HCT116 (cell line): ENCODE results near the gene SPON2.

Experiments used
- ATF3 ChIP-seq: IDR thresholded peaks from 2 replicates; pipeline ENCODE4 v1.6.1; 2012
- CEBPB ChIP-seq: IDR thresholded peaks from 2 replicates; pipeline ENCODE4 v1.6.1; 2012; ENCODE audit warnings: low read depth
- CTCF ChIP-seq, 3 experiments: fragments of 200-600 bp in 1 of 3; sonication (generic) in 1 of 3; IDR thresholded peaks in 2 of 3; conservative IDR thresholded peaks in 1 of 3; 2 replicates each; pipeline ENCODE4 v1.5.1; 2012 to 2017; ENCODE audit warnings: low read depth in 2 of 3, low read length in 2 of 3, antibody characterized with exemption in 1 of 3, borderline replicate concordance in 1 of 3, control low read depth in 1 of 3, mild to moderate bottlenecking in 1 of 3, mixed read lengths in 1 of 3, mixed run types in 1 of 3, moderate library complexity in 1 of 3; ENCODE audit not compliant: insufficient read depth in 1 of 3
- POLR2AphosphoS5 ChIP-seq: IDR thresholded peaks from 2 replicates; pipeline ENCODE4 v1.6.1; 2011; ENCODE audit warnings: mild to moderate bottlenecking, low read depth, low read length, moderate library complexity
- RAD21 ChIP-seq: IDR thresholded peaks from 2 replicates; pipeline ENCODE4 v1.6.1; 2012; ENCODE audit warnings: low read depth, mild to moderate bottlenecking
- REST ChIP-seq: IDR thresholded peaks from 2 replicates; pipeline ENCODE4 v1.6.1; 2012; ENCODE audit warnings: low read depth
- SP1 ChIP-seq: IDR thresholded peaks from 2 replicates; pipeline ENCODE4 v1.6.1; 2012; ENCODE audit warnings: low read depth
- SRF ChIP-seq: IDR thresholded peaks from 2 replicates; pipeline ENCODE4 v1.6.1; 2012; ENCODE audit warnings: low read depth
- TCF7L2 ChIP-seq: IDR thresholded peaks from 2 replicates; pipeline ENCODE4 v1.7.0; 2011; ENCODE audit warnings: borderline replicate concordance, inconsistent platforms; ENCODE audit not compliant: insufficient read depth, insufficient read length; ENCODE audit errors: extremely low read depth

- TF ChIP-seq REST (no peak), RAD21 (no peak), CEBPB (no peak), TCF7L2 (no peak), CTCF (IDR thresholded peaks at IDR 0.05 in 2 of 3, conservative IDR thresholded peaks at IDR 0.05 in 1 of 3; ENCODE audit: borderline replicate concordance in 1 of 3, insufficient read depth in 1 of 3, low read depth in 2 of 3, low read length in 2 of 3) (no peak), POLR2AphosphoS5 (no peak), SRF (no peak), ATF3 (no peak), SP1 (no peak)
Observed at GRCh38 chr4:1210971-1211370, 38.6 kb upstream of the SPON2 start.
